ENCODE data around the gene MRPL46.

- TF ChIP-seq POLR2A (IDR thresholded peaks at IDR 0.05) (no peak), CTCF (IDR thresholded peaks at IDR 0.05 in 4 of 5, conservative IDR thresholded peaks at IDR 0.05 in 1 of 5) (no peak)
These were observed 37.3 kb upstream of the MRPL46 start for GRCh38 chr15:88504445-88504844.

All from gastrocnemius medialis (tissue), 4 donors.